ENCODE measurements around the gene TMC4.
"Not testable (repeated sequence)": the region's sequence is repeated elsewhere in the genome, so short reads cannot be mapped to it uniquely, and the experiment has no call there.

- not testable (repeated sequence) for TF ChIP-seq CTCF (conservative IDR thresholded peaks at IDR 0.05; ENCODE audit: low read length); EZH2phosphoT487 (IDR thresholded peaks at IDR 0.05; ENCODE audit: borderline replicate concordance)
Measured at GRCh38 chr19:54219702-54220101, 46.7 kb upstream of the TMC4 start.
